Measurements from ENCODE around the gene UFD1.

The UFD1 gene

DNA sequence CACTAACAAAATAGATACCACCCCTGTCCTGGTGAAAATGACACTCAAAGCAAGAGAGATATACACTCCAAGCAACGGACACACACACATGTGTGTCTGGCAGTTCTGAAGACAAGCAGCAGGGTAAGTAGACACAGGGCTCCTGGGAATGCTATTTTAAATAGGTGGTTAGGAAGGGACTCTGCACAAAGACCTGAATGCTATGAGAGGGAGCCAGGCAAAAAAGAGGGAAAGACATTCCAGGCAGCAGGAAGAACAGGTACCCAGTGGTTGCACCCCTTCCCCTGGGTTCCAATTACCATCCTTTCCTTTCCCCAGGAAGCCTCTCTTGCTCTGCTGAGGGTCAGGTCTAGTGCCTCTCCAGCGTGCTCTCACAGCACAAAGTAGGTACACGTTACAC is 3.0 kb downstream of the UFD1 start:
- H3K9ac ChIP-seq (ENCODE audit: low read depth, low read length) = no peak overlapping the region
- H3K4me1 ChIP-seq (ENCODE audit: insufficient read depth, low read length) = no peaks in the 10 kb centered on the region
- H3K9me3 ChIP-seq (ENCODE audit: insufficient read depth, low read depth, low read length) = no peaks in the 10 kb centered on the region
- H3K4me3 ChIP-seq (ENCODE audit: low read length) = no peak overlapping the region
- no peaks in the 10 kb centered on the region for H3K27me3 ChIP-seq (ENCODE audit: insufficient read depth, low read length)
- H3K27ac ChIP-seq (ENCODE audit: low read length) = no peak overlapping the region
- peaks cover 46% of the 10 kb centered on the region for H3K36me3 ChIP-seq (ENCODE audit: insufficient read depth, low read depth, low read length)

DNA sequence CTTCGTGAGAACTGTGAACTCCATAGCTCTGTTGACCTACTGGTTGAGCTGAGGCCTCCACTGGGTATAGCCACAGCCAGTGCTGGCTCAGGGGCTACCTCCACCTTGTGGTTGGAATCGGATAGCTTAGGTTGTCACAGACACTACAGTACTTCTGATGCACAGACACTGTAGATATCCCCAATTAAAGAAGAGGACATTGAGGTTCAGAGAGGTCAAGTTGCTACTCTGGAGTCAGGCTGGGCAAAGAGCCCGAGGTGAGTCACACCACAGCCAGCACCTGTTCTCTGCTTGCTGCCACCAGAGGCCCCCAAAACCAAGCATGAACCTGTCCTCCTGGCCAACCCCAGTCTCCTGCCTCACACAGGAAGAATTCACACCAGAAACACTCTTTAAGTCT is 5.4 kb downstream of the UFD1 start:
- H3K27me3 ChIP-seq (ENCODE audit: insufficient read depth, low read length) = no peaks in the 10 kb centered on the region
- H3K9me3 ChIP-seq (ENCODE audit: insufficient read depth, low read depth, low read length) = no peaks in the 10 kb centered on the region
- H3K36me3 ChIP-seq (ENCODE audit: insufficient read depth, low read depth, low read length) = peaks cover 71% of the 10 kb centered on the region
- H3K27ac ChIP-seq (ENCODE audit: low read length) = no peak overlapping the region
- H3K4me3 ChIP-seq (ENCODE audit: low read length) = no peak overlapping the region
- no peaks in the 10 kb centered on the region for H3K4me1 ChIP-seq (ENCODE audit: insufficient read depth, low read length)
- no peak overlapping the region for H3K9ac ChIP-seq (ENCODE audit: low read depth, low read length)

DNA sequence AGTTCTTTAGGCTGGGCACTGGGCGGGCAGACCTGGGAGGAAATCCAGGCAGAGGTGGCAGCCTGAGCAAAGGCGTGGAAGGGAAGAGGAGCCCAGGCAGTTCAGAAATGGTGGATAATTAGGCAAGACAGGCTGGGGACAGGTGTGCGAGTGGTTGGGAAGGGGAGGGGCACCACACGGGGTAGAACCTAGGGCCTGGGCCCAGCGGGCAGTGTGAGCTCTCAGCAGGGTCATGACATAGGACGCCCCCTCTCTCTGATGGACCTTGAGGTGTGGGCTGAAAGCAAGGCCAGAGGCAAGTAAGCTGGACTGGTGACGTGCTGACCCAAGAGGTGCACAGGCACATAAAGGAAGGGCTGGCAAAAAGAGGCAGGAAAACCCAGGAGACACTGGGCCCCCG is 6.8 kb downstream of the UFD1 start:
- Histone ChIP-seq H3K9me3 (ENCODE audit: insufficient read depth, low read depth, low read length) (no peaks in the 10 kb centered on the region), H3K27ac (ENCODE audit: low read length) (no peak overlapping the region), H3K27me3 (ENCODE audit: insufficient read depth, low read length) (no peaks in the 10 kb centered on the region), H3K4me3 (ENCODE audit: low read length) (no peak overlapping the region), H3K36me3 (ENCODE audit: insufficient read depth, low read depth, low read length) (peaks cover 84% of the 10 kb centered on the region), H3K9ac (ENCODE audit: low read depth, low read length) (no peak overlapping the region), H3K4me1 (ENCODE audit: insufficient read depth, low read length) (no peaks in the 10 kb centered on the region)

DNA sequence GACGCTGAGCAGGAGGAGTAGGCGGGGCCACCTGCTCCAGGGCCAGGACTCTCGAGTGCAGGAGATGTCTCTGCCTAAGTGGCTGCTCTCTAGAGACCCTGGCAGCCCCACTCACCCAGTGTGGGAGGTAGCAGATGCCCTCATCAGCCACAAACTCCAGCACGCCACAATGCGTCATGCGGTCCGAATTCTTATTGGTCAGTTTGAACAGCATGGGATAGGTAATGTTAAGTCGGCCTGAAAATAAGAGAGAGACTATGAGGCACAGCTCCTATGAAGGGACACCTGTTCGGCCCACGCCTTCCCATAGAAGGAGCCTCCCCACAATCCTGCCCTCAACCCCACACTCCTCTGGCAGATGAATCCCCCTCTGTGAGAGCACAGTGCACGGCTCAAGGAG is 7.4 kb downstream of the UFD1 start:
- no peaks in the 10 kb centered on the region for H3K9me3 ChIP-seq (ENCODE audit: insufficient read depth, low read depth, low read length)
- no peak overlapping the region for H3K4me3 ChIP-seq (ENCODE audit: low read length)
- no peaks in the 10 kb centered on the region for H3K4me1 ChIP-seq (ENCODE audit: insufficient read depth, low read length)
- no peaks in the 10 kb centered on the region for H3K27me3 ChIP-seq (ENCODE audit: insufficient read depth, low read length)
- peaks cover 91% of the 10 kb centered on the region for H3K36me3 ChIP-seq (ENCODE audit: insufficient read depth, low read depth, low read length)
- H3K27ac ChIP-seq (ENCODE audit: low read length) = no peak overlapping the region
- H3K9ac ChIP-seq (ENCODE audit: low read depth, low read length) = no peak overlapping the region

DNA sequence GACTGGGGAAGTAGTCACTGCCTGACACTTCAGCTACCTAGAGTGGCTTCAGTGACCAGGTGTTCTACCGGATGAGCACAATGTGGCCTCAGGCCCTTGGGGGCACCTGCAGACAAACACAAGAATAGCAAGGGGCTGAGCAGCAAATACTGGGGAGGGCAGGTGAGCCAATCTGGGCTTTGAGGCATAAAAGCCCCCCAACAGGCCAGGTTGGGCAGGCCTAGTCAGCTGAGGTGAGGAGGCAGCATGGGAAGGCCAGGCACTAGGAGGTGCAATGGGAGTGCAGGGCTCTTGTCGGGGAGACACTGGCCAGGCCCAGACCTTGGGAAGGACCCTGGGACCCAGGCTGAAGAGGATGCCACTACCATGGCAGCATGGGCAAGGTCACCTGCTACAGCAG is 9.0 kb downstream of the UFD1 start:
- no peak overlapping the region for H3K4me3 ChIP-seq (ENCODE audit: low read length)
- H3K9ac ChIP-seq (ENCODE audit: low read depth, low read length) = no peak overlapping the region
- H3K9me3 ChIP-seq (ENCODE audit: insufficient read depth, low read depth, low read length) = no peaks in the 10 kb centered on the region
- H3K27ac ChIP-seq (ENCODE audit: low read length) = no peak overlapping the region
- peaks cover 96% of the 10 kb centered on the region for H3K36me3 ChIP-seq (ENCODE audit: insufficient read depth, low read depth, low read length)
- no peaks in the 10 kb centered on the region for H3K4me1 ChIP-seq (ENCODE audit: insufficient read depth, low read length)
- no peaks in the 10 kb centered on the region for H3K27me3 ChIP-seq (ENCODE audit: insufficient read depth, low read length)

DNA sequence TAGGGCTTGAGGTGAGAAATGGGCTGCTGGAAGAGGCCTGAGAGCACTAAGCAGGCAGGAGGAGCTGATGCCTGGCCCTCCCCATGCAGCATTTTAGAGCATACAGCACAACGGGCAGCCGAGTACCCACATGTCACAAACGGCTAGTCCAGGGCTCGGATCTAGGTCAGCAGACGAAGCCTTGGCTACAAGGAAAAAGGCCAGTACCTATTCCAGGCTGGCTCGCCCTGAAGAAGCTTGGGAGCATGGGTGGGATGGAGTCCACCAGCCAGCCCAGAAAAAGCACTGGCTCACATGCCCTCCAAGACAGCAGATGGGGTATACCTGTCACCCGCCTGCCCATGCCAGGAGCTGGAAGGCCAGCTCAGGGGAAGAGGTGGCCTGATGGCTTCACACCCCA is 9.6 kb downstream of the UFD1 start:
- Histone ChIP-seq H3K4me3 (ENCODE audit: low read length) (no peak overlapping the region), H3K4me1 (ENCODE audit: insufficient read depth, low read length) (no peaks in the 10 kb centered on the region), H3K9ac (ENCODE audit: low read depth, low read length) (no peak overlapping the region), H3K9me3 (ENCODE audit: insufficient read depth, low read depth, low read length) (no peaks in the 10 kb centered on the region), H3K27me3 (ENCODE audit: insufficient read depth, low read length) (no peaks in the 10 kb centered on the region), H3K27ac (ENCODE audit: low read length) (no peak overlapping the region), H3K36me3 (ENCODE audit: insufficient read depth, low read depth, low read length) (peaks cover 98% of the 10 kb centered on the region)

DNA sequence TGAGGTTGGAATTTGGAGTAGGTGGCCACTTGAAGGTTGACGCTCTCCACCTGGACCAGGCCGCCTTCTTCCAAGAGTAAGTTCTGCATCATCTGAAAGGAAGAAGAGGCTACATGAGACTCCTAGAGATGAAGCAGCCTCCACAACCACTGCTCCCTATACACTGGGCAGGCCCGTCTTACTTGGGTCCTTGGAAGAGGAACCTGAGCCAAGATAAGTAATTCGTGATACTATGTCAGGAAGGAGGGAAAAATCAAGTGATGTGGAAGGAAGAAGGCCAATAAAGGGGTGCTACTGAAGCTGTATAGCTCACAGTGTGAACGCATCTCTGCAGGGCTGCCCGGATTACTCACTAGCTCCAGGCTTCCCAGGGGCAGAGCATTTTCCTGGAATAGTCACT is 11.1 kb downstream of the UFD1 start:
- H3K9ac ChIP-seq (ENCODE audit: low read depth, low read length) = no peak overlapping the region
- no peak overlapping the region for H3K4me3 ChIP-seq (ENCODE audit: low read length)
- H3K9me3 ChIP-seq (ENCODE audit: insufficient read depth, low read depth, low read length) = no peaks in the 10 kb centered on the region
- H3K27ac ChIP-seq (ENCODE audit: low read length) = no peak overlapping the region
- H3K36me3 ChIP-seq (ENCODE audit: insufficient read depth, low read depth, low read length) = peaks cover 100% of the 10 kb centered on the region
- H3K4me1 ChIP-seq (ENCODE audit: insufficient read depth, low read length) = no peaks in the 10 kb centered on the region
- H3K27me3 ChIP-seq (ENCODE audit: insufficient read depth, low read length) = no peaks in the 10 kb centered on the region

DNA sequence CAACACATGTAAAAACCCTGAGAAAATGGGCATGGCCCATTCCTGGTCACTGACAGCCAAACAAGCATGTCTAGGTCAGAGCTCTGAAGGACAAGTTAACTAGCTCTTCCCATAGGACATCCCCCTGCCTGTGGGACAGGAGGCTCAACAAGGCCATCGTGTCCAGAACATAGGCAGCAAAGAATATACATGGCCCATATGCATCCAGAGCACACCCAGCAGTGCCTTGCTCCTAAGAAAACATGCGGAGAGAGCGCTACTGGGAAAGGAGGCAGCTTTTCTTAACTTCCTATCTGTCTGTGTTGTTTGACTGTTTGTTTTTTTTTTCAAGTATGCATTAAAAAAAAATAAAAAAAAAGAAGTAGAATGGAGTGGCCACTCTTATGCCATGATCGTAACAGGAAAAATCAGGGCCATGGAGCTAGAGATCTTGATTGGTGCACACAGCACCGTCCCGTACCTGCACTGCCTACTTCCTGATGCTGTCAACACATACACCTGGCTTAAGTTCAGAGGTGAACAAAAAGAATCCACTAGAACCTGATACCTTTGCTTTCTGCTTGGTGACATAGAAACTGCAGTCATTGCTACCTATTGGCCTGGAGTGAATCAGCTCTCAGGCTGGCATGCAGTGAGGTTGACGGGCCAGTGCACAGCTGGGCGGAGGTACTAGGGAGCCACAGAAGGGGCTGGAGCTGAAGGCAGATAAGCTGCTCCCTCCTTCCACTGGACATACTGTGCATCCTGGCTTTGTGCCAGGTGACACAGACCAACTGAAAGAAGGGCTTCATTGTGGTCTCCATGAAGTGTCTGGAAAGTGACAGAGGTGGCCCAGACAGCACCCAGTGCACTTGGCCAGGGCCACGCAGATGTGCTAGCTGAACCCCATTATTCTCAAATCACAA is 11.9 kb downstream of the UFD1 start:
- H3K4me3 ChIP-seq (ENCODE audit: low read length) = no peak overlapping the region
- no peak overlapping the region for H3K27ac ChIP-seq (ENCODE audit: low read length)
- H3K27me3 ChIP-seq (ENCODE audit: insufficient read depth, low read length) = no peaks in the 10 kb centered on the region
- no peaks in the 10 kb centered on the region for H3K4me1 ChIP-seq (ENCODE audit: insufficient read depth, low read length)
- no peak overlapping the region for H3K9ac ChIP-seq (ENCODE audit: low read depth, low read length)
- peaks cover 94% of the 10 kb centered on the region for H3K36me3 ChIP-seq (ENCODE audit: insufficient read depth, low read depth, low read length)
- H3K9me3 ChIP-seq (ENCODE audit: insufficient read depth, low read depth, low read length) = no peaks in the 10 kb centered on the region

DNA sequence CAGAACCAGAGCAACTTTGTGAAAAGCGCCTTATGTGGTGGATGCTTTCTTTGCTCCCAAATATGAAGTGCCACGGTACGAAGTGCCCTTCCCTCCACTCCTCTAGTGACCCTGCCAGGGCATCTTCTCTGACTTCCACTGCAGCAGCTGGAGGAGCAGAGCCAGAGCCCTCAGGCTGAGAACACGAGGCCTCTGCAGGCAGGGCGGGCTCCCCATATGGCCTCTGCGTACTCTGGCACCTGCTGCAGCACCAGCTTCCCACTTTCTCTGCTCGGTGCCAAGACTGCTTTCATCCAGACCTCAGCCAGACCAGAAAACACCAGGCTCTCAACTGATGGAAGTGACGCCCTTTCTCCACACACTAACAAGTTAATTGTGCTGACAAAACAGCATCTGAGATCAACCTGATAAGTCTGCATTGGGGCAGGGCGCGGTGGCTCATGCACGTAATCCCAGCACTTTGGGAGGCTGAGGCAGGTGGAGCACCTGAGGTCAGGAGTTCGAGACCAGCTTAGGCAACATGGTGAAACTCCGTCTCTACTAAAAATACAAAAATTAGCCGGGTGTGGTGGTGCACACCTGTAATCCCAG is 12.8 kb downstream of the UFD1 start:
- H3K4me3 ChIP-seq (ENCODE audit: low read length) = no peak overlapping the region
- no peaks in the 10 kb centered on the region for H3K9me3 ChIP-seq (ENCODE audit: insufficient read depth, low read depth, low read length)
- no peaks in the 10 kb centered on the region for H3K27me3 ChIP-seq (ENCODE audit: insufficient read depth, low read length)
- H3K36me3 ChIP-seq (ENCODE audit: insufficient read depth, low read depth, low read length) = peaks cover 93% of the 10 kb centered on the region
- no peak overlapping the region for H3K9ac ChIP-seq (ENCODE audit: low read depth, low read length)
- no peaks in the 10 kb centered on the region for H3K4me1 ChIP-seq (ENCODE audit: insufficient read depth, low read length)
- no peak overlapping the region for H3K27ac ChIP-seq (ENCODE audit: low read length)

DNA sequence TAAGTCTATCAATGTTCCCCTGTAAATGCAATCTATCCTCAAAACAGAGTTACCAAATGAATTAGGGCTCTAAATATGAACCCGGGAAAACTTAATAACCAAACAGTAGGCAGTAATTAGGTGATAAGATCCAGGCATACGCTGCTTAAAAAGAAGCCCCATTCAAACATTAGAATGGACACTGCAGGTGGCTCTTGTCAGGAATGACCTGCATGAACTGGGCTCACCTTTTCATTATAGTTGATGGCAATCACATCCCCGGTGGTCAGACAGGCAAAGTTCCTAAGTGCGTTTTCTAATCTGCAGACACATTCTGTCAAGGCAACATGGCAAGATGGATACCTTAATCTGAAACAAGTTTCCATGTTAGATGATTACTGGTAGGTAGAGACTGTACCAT is 14.0 kb downstream of the UFD1 start:
- Histone ChIP-seq H3K27ac (ENCODE audit: low read length) (no peak overlapping the region), H3K4me1 (ENCODE audit: insufficient read depth, low read length) (no peaks in the 10 kb centered on the region), H3K36me3 (ENCODE audit: insufficient read depth, low read depth, low read length) (peaks cover 89% of the 10 kb centered on the region), H3K9ac (ENCODE audit: low read depth, low read length) (no peak overlapping the region), H3K9me3 (ENCODE audit: insufficient read depth, low read depth, low read length) (no peaks in the 10 kb centered on the region), H3K4me3 (ENCODE audit: low read length) (no peak overlapping the region), H3K27me3 (ENCODE audit: insufficient read depth, low read length) (no peaks in the 10 kb centered on the region)

DNA sequence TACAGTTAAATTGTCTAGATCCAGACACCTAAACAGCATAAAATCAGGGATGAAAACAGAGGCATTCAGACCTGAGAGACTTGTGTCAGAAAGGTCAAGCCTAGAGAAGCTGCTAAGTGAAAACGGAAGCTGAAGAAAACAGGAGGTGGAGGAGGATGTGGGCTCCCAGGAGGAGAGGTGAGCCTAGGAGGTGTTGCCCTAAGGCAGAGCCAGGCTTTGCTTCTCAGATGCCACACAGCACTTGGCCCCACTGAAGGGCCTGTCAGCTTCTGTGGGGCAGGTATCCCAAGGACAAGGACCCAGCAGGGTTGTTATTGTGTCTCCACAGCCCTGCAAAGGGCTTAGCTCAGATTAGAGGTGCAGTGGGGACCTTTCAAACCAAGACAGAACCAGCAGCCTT is 14.4 kb downstream of the UFD1 start:
- Histone ChIP-seq H3K4me3 (ENCODE audit: low read length) (no peak overlapping the region), H3K27me3 (ENCODE audit: insufficient read depth, low read length) (no peaks in the 10 kb centered on the region), H3K36me3 (ENCODE audit: insufficient read depth, low read depth, low read length) (peaks cover 85% of the 10 kb centered on the region), H3K9ac (ENCODE audit: low read depth, low read length) (no peak overlapping the region), H3K27ac (ENCODE audit: low read length) (no peak overlapping the region), H3K4me1 (ENCODE audit: insufficient read depth, low read length) (no peaks in the 10 kb centered on the region), H3K9me3 (ENCODE audit: insufficient read depth, low read depth, low read length) (no peaks in the 10 kb centered on the region)
